ENCODE data around the gene TEX19.

- TF ChIP-seq, protein P1, sequence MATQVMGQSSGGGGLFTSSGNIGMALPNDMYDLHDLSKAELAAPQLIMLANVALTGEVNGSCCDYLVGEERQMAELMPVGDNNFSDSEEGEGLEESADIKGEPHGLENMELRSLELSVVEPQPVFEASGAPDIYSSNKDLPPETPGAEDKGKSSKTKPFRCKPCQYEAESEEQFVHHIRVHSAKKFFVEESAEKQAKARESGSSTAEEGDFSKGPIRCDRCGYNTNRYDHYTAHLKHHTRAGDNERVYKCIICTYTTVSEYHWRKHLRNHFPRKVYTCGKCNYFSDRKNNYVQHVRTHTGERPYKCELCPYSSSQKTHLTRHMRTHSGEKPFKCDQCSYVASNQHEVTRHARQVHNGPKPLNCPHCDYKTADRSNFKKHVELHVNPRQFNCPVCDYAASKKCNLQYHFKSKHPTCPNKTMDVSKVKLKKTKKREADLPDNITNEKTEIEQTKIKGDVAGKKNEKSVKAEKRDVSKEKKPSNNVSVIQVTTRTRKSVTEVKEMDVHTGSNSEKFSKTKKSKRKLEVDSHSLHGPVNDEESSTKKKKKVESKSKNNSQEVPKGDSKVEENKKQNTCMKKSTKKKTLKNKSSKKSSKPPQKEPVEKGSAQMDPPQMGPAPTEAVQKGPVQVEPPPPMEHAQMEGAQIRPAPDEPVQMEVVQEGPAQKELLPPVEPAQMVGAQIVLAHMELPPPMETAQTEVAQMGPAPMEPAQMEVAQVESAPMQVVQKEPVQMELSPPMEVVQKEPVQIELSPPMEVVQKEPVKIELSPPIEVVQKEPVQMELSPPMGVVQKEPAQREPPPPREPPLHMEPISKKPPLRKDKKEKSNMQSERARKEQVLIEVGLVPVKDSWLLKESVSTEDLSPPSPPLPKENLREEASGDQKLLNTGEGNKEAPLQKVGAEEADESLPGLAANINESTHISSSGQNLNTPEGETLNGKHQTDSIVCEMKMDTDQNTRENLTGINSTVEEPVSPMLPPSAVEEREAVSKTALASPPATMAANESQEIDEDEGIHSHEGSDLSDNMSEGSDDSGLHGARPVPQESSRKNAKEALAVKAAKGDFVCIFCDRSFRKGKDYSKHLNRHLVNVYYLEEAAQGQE (IDR thresholded peaks at IDR 0.05), result no peak
- TF ChIP-seq, protein P2, sequence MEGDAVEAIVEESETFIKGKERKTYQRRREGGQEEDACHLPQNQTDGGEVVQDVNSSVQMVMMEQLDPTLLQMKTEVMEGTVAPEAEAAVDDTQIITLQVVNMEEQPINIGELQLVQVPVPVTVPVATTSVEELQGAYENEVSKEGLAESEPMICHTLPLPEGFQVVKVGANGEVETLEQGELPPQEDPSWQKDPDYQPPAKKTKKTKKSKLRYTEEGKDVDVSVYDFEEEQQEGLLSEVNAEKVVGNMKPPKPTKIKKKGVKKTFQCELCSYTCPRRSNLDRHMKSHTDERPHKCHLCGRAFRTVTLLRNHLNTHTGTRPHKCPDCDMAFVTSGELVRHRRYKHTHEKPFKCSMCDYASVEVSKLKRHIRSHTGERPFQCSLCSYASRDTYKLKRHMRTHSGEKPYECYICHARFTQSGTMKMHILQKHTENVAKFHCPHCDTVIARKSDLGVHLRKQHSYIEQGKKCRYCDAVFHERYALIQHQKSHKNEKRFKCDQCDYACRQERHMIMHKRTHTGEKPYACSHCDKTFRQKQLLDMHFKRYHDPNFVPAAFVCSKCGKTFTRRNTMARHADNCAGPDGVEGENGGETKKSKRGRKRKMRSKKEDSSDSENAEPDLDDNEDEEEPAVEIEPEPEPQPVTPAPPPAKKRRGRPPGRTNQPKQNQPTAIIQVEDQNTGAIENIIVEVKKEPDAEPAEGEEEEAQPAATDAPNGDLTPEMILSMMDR (IDR thresholded peaks at IDR 0.05), result no peak
- TF ChIP-seq, protein P3, sequence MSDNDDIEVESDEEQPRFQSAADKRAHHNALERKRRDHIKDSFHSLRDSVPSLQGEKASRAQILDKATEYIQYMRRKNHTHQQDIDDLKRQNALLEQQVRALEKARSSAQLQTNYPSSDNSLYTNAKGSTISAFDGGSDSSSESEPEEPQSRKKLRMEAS (IDR thresholded peaks at IDR 0.05), result no peak
- TF ChIP-seq HDAC2 (IDR thresholded peaks at IDR 0.05), result no peak
- no peak for TF ChIP-seq RAD21 (conservative IDR thresholded peaks at IDR 0.05 in 1 of 2, IDR thresholded peaks at IDR 0.05 in 1 of 2)
- TF ChIP-seq, protein P4, sequence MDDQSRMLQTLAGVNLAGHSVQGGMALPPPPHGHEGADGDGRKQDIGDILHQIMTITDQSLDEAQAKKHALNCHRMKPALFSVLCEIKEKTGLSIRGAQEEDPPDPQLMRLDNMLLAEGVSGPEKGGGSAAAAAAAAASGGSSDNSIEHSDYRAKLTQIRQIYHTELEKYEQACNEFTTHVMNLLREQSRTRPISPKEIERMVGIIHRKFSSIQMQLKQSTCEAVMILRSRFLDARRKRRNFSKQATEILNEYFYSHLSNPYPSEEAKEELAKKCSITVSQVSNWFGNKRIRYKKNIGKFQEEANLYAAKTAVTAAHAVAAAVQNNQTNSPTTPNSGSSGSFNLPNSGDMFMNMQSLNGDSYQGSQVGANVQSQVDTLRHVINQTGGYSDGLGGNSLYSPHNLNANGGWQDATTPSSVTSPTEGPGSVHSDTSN (IDR thresholded peaks at IDR 0.05), result no peak
- no peak for TF ChIP-seq ATOH8 (CRISPR knock-in tag; IDR thresholded peaks at IDR 0.05; ENCODE audit: low read depth)
Observed at GRCh38 chr17:82314727-82315605, 44.1 kb upstream of the TEX19 start.

All from A549 (cell line).